Testis (tissue), 3 donors: Measurements from ENCODE around the gene DOCK9. TPM values are rescaled to one million over a fixed set of nuclear protein-coding genes. Genes with fewer than 3 reads are reported as not detected.

Experiments used
- DNase-seq: peaks from one replicate; pipeline ENCODE4 v3.0.0-alpha.2; 2019
- H3K27ac ChIP-seq, 2 donors: fragments of 200-600 bp; sonication (generic); one replicate each; pipeline ENCODE4 v1.5.1; 2019
- H3K27me3 ChIP-seq: fragments of 200-600 bp; sonication (generic); one replicate; pipeline ENCODE4 v1.5.1; 2019
- H3K36me3 ChIP-seq: fragments of 200-600 bp; sonication (generic); one replicate; pipeline ENCODE4 v1.5.1; 2017; ENCODE audit warnings: low read depth; ENCODE audit errors: missing control alignments
- H3K4me1 ChIP-seq: fragments of 200-600 bp; sonication (generic); one replicate; pipeline ENCODE4 v1.5.1; 2019
- H3K4me3 ChIP-seq, 2 donors: fragments of 200-600 bp; sonication (generic); one replicate each; pipeline ENCODE4 v1.5.1; 2017 to 2019
- H3K9me3 ChIP-seq: fragments of 200-600 bp; sonication (generic); one replicate; pipeline ENCODE4 v1.5.1; 2017
- CTCF ChIP-seq, 3 experiments: fragments of 450-650 bp in 2 of 3; fragments of 200-600 bp in 1 of 3; sonication (generic) in 1 of 3; IDR thresholded peaks; one replicate each; pipeline ENCODE4 v1.5.1; 2016 to 2019; ENCODE audit warnings: antibody characterized with exemption in 3 of 3, mild to moderate bottlenecking in 2 of 3, moderate library complexity in 1 of 3
- POLR2A ChIP-seq: fragments of 450-650 bp; IDR thresholded peaks from one replicate; pipeline ENCODE4 v1.6.1; 2017; ENCODE audit warnings: antibody characterized with exemption, mild to moderate bottlenecking, moderate library complexity
- WGBS, 2 donors: methylation state at CpG; one replicate each; pipeline ENCODE4 v1.1.5; 2018; 5-methylcytosine and 5-hydroxymethylcytosine counted together
- intact Hi-C: fragments of 100-400 bp; cut with DNase I; formaldehyde crosslinking; loops from one replicate; pipeline ENCODE4 v1.15.1; 2023; ENCODE audit warnings: low total_unique reads
- polyA plus RNA-seq: library from polyadenylated mRNA; stranded (reverse); fragments of 350-450 nt; fragmentation: Illumina TruSeq; extraction: RNeasy Lipid Tissue Mini Kit (QIAGEN cat#74804); gene quantifications from one replicate; pipeline ENCODE4 v1.2.3, GENCODE V29; 2014; ENCODE audit warnings: low read depth, low replicate concordance; ENCODE audit not compliant: insufficient read depth
- total RNA-seq, 2 donors: library from RNA; depleted of rRNA; stranded (reverse); fragments of >200 nt; gene quantifications; one replicate each; pipeline ENCODE4 v1.2.3, GENCODE V29; 2016

The DOCK9 gene
- total and polyA plus RNA-seq, 3 donors from 2014 or later: 48.0 to 74.9 (median 63.4) TPM

DNA sequence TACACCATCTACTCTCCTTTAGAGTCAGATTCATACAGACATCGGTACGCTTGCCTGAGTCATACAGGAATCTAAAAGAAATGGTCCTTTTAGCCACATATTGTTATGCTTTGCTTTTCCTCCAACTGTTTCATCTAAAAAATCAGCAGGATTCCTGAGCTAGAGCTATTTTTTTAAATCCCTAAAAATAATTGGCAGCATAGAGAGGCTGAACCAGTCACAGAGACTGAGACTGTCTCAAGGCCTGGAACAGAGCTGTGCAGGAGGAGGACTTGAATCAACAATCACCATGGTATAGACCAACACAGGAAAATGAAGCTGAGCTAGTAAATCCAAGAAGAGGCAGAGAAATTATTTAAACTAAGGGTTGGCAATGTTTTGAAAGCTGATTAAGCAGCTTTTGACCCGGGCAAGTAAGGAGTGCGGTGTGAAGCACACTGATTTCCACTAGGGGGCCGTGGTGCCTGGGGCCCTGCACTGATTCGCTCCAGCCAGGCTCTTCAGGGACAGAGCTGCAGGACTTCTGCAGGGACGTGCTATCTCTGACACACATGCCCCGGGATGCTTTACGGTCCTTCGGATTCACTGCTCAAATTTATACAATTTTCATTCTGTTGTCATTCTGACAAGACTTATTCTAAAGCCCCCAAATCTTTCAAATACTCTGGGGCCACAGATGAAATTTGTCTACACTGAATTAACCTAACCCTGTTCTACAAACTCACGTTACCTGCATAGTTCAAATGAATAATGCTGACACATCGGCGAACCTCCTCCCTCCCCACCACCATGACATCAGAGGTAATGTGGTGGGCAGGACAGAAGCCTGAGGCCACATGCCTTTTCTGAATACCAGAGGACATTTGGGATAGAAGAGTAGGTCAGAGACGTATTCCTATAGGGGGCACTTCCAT, 137.8 kb downstream of the DOCK9 start:
- H3K27me3 ChIP-seq: no peaks in the 10 kb centered on the region
- intact Hi-C loops: no loop called here
- H3K4me3 ChIP-seq: no peak overlapping the region
- 52 to 60% methylated on average over 14 of the region's 14 CpGs for WGBS, 2 donors
- TF ChIP-seq POLR2A: no peak
- TF ChIP-seq CTCF (IDR thresholded peaks at IDR 0.05): peak; percentile 48 to 75 (median 70)
- peaks cover 9% of the 10 kb centered on the region for H3K4me1 ChIP-seq
- H3K9me3 ChIP-seq: no peaks in the 10 kb centered on the region
- no peak overlapping the region for H3K27ac ChIP-seq
- DNase-seq: peak; percentile 76
- H3K36me3 ChIP-seq: no peaks in the 10 kb centered on the region

DNA sequence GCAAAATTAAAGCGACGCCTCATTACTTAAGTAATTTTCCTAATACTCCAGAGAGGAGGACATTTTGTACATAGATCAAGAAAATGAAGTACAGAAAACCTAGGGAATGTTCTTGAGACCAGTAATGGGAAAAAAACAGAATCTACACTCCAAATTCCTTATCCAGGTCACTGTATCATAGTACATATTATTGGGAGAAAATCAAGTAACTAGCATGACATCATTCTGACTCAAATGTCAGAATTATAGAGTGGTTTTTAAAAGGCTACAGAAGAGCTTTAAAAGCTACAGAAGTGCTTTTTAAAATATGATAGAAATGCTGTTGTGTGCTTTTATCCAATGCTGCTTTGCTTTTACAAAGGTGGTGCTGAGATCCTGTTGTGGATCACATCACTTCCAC, 139.1 kb downstream of the DOCK9 start:
- intact Hi-C loops: no loop called here
- DNase-seq: no peak
- TF ChIP-seq CTCF (IDR thresholded peaks at IDR 0.05) (no peak), POLR2A (no peak)

DNA sequence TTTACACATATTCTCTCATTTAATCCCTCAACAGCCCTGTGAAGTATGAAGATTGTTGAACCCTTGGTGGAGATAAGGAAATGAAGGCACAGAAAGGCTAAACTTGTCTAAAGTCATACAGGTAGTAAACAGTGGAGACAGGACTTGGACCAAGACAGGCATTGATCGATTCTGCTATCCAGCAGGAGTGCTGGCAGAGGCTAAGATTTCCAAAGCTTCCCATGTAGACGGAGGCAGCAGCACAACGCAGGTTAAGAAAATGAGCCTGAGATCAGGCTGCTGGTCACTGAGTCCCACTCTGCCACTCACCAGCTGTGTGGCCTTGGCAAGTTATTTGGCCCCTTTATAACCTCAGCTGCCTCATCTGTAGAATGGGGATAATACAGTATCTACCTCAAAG, 140.0 kb downstream of the DOCK9 start:
- H3K4me1 ChIP-seq: no peaks in the 10 kb centered on the region
- no peak for DNase-seq
- 79 to 91% methylated on average over 3 of the region's 3 CpGs for WGBS, 2 donors
- H3K4me3 ChIP-seq: no peak overlapping the region
- no peaks in the 10 kb centered on the region for H3K9me3 ChIP-seq
- no peak for TF ChIP-seq CTCF (IDR thresholded peaks at IDR 0.05)
- no peak for TF ChIP-seq POLR2A
- no peaks in the 10 kb centered on the region for H3K36me3 ChIP-seq
- H3K27ac ChIP-seq: no peak overlapping the region
- H3K27me3 ChIP-seq: no peaks in the 10 kb centered on the region
- intact Hi-C loops: no loop called here

More for the DNA sequence above, 139.1 kb downstream of the DOCK9 start:
- Histone ChIP-seq H3K4me3 (no peak overlapping the region), H3K9me3 (no peaks in the 10 kb centered on the region), H3K27ac (no peak overlapping the region), H3K36me3 (no peaks in the 10 kb centered on the region), H3K4me1 (peaks cover 5% of the 10 kb centered on the region), H3K27me3 (no peaks in the 10 kb centered on the region)
- 96% methylated on average over 2 of the region's 2 CpGs for WGBS, 2 donors

DNA sequence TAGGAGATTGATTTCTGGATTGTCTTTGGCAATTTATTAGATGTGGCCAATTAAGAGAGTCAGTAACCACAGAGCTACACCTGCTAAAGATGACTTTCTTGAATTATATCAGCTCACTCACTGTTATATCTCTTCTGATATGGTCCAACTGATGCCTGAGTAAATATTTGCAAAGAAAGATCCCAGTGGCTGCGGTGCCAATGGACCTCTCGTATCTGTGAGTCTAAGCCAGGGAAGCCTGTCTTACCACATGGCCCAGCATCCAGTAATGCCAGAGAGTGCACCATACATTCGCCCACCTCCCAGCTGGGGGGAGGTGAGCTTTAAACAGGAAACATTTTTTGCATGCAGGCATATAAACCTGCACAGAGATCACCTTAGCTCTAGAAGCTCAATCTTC, 142.7 kb downstream of the DOCK9 start:
- TF ChIP-seq POLR2A: no peak
- no peak for TF ChIP-seq CTCF (IDR thresholded peaks at IDR 0.05)
- intact Hi-C loops: no loop called here
- DNase-seq: no peak
- no peaks in the 10 kb centered on the region for H3K36me3 ChIP-seq
- no peak overlapping the region for H3K4me3 ChIP-seq
- no peaks in the 10 kb centered on the region for H3K27me3 ChIP-seq
- 81 to 94% methylated on average over 3 of the region's 3 CpGs for WGBS, 2 donors
- H3K9me3 ChIP-seq: no peaks in the 10 kb centered on the region
- H3K27ac ChIP-seq: no peak overlapping the region
- H3K4me1 ChIP-seq: no peaks in the 10 kb centered on the region
